Ishikawa (cell line): ENCODE results near the gene TSN.

Experiments
- CEBPB ChIP-seq: IDR thresholded peaks from 2 replicates; pipeline ENCODE4 v1.6.1; 2012
- EGR1 ChIP-seq: IDR thresholded peaks from 2 replicates; pipeline ENCODE4 v1.6.1; 2012
- EP300 ChIP-seq: IDR thresholded peaks from 2 replicates; pipeline ENCODE4 v1.6.1; 2012; ENCODE audit warnings: borderline replicate concordance
- FOXM1 ChIP-seq: IDR thresholded peaks from 2 replicates; pipeline ENCODE4 v1.6.1; 2012; ENCODE audit warnings: low read depth, borderline replicate concordance
- MAX ChIP-seq: IDR thresholded peaks from 2 replicates; pipeline ENCODE4 v1.6.1; 2012
- NFIC ChIP-seq: IDR thresholded peaks from 2 replicates; pipeline ENCODE4 v1.6.1; 2012
- RAD21 ChIP-seq: IDR thresholded peaks from 2 replicates; pipeline ENCODE4 v1.6.1; 2012; ENCODE audit warnings: low read depth
- REST ChIP-seq: IDR thresholded peaks from 2 replicates; pipeline ENCODE4 v1.6.1; 2012; ENCODE audit warnings: low read depth, mild to moderate bottlenecking
- TAF1 ChIP-seq: IDR thresholded peaks from 2 replicates; pipeline ENCODE4 v1.6.1; 2012; ENCODE audit warnings: low read depth, mild to moderate bottlenecking
- TCF12 ChIP-seq: IDR thresholded peaks from 2 replicates; pipeline ENCODE4 v1.6.1; 2012; ENCODE audit warnings: low read depth
- TEAD4 ChIP-seq: IDR thresholded peaks from 2 replicates; pipeline ENCODE4 v1.6.1; 2012
- USF1 ChIP-seq: IDR thresholded peaks from 2 replicates; pipeline ENCODE4 v1.6.1; 2012
- YY1 ChIP-seq: IDR thresholded peaks from 2 replicates; pipeline ENCODE4 v1.6.1; 2012; ENCODE audit warnings: low read depth
- ZBTB7A ChIP-seq: IDR thresholded peaks from 2 replicates; pipeline ENCODE4 v1.6.1; 2012; ENCODE audit warnings: low read depth

Gene TSN

GRCh38 chr2:121810959-121811853, 55.8 kb downstream of the TSN start:
- TF ChIP-seq RAD21 (peak; percentile 91), EGR1 (no peak)

- no peak for TF ChIP-seq TAF1
- TF ChIP-seq EGR1, result no peak
- no peak for TF ChIP-seq NFIC
- TF ChIP-seq RAD21, result no peak
- no peak for TF ChIP-seq CEBPB
- no peak for TF ChIP-seq ZBTB7A
- TF ChIP-seq TEAD4, result no peak
- no peak for TF ChIP-seq YY1
- no peak for TF ChIP-seq REST
- no peak for TF ChIP-seq FOXM1
- no peak for TF ChIP-seq EP300
- no peak for TF ChIP-seq TCF12
- TF ChIP-seq MAX, result no peak
- TF ChIP-seq USF1, result no peak
These were observed 59.8 kb downstream of the TSN start for GRCh38 chr2:121815216-121815615.

GRCh38 chr2:121816797-121817196, 61.3 kb downstream of the TSN start:
- TF ChIP-seq YY1, result no peak
- no peak for TF ChIP-seq MAX
- no peak for TF ChIP-seq FOXM1

GRCh38 chr2:121817304-121817703, 61.9 kb downstream of the TSN start:
- peak; percentile 56; the same call in 1 of the 2 replicates for TF ChIP-seq REST
